ENCODE results near the gene CRYZL1.

- TF ChIP-seq CTCF (IDR thresholded peaks at IDR 0.05) (no peak), EZH2 (IDR thresholded peaks at IDR 0.05; ENCODE audit: borderline replicate concordance, insufficient read depth, low read depth, low read length, poor library complexity, severe bottlenecking) (no peak)
Measured at GRCh38 chr21:33670076-33670978, 28.8 kb upstream of the CRYZL1 start.

Data from B cell (primary cell).